ENCODE data around the gene CCDC88C. TPM values are rescaled to one million over a fixed set of nuclear protein-coding genes. Genes with fewer than 3 reads are reported as not detected.

The CCDC88C gene
- total RNA-seq, 2 experiments from 2014 or later: 269 to 287 TPM

DNA sequence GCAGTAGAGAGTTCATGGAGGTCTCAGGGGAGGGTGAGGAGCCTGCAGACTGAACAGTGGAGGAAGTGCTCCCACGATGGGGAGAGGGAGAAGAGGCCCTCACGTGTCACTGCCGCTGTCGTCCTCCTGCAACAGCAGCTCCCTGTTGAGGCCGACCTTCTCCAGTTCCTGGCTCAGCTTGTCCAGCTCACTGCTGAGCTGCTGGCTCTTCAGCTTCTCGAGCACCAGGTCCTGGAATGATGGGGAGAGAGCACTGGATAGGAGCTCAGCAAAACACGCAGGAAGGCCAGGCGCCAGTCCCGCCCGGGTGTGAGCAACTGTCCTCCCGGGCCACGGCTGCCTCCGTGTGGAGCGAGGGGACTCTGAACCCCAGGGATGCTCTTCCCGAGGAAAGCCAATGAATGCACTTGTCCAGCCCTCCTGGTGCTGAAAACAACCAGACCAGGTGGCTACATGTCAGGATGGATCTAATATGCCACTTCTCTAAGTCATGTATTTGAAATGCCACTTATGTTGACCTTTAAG is 107.8 kb downstream of the CCDC88C start:
- H3K9me3 Mint-ChIP-seq: no peaks in the 10 kb centered on the region
- peaks cover 94% of the 10 kb centered on the region for H3K36me3 Mint-ChIP-seq (ENCODE audit: low read depth)
- H3K4me1 ChIP-seq (ENCODE audit: insufficient read depth, low read length): peaks cover 55% of the 10 kb centered on the region
- intact Hi-C loops (cut with DNase I, micrococcal nuclease): no loop called here
- ATAC-seq (ENCODE audit: poor library complexity): no peak
- ChIA-PET CTCF (interaction anchor here (1.1 to 1.8 kb wide), 3 partner anchors 13 to 117 kb away, joined by 4 to 7 read pairs (median 5); partner anchors contain the start of gene CCDC88C), POLR2A (interaction anchor here (0.7 to 2.2 kb wide), 7 partner anchors 8 to 108 kb away, joined by 3 to 9 read pairs (median 3); partner anchors contain the start of genes CCDC88C and GPR68)
- H3K27ac Mint-ChIP-seq: peak overlapping the region; percentile 88
- peak overlapping the region; percentile 51 to 63 for H3K27ac ChIP-seq (ENCODE audit: low read depth in 1 of 2, low read length in 2 of 2)
- no peak overlapping the region for H3K4me3 ChIP-seq (ENCODE audit: low read length)
- no peaks in the 10 kb centered on the region for H3K9me3 ChIP-seq (ENCODE audit: control insufficient read depth in 1 of 2, insufficient read depth in 1 of 2, low read length in 2 of 2)
- H3K27me3 ChIP-seq (ENCODE audit: control insufficient read depth in 1 of 2, insufficient read depth in 2 of 2, low read length in 2 of 2): no peaks in the 10 kb centered on the region
- H3K27me3 Mint-ChIP-seq: no peaks in the 10 kb centered on the region
- no peak overlapping the region for H3K4me3 Mint-ChIP-seq
- TF ChIP-seq, protein P1, sequence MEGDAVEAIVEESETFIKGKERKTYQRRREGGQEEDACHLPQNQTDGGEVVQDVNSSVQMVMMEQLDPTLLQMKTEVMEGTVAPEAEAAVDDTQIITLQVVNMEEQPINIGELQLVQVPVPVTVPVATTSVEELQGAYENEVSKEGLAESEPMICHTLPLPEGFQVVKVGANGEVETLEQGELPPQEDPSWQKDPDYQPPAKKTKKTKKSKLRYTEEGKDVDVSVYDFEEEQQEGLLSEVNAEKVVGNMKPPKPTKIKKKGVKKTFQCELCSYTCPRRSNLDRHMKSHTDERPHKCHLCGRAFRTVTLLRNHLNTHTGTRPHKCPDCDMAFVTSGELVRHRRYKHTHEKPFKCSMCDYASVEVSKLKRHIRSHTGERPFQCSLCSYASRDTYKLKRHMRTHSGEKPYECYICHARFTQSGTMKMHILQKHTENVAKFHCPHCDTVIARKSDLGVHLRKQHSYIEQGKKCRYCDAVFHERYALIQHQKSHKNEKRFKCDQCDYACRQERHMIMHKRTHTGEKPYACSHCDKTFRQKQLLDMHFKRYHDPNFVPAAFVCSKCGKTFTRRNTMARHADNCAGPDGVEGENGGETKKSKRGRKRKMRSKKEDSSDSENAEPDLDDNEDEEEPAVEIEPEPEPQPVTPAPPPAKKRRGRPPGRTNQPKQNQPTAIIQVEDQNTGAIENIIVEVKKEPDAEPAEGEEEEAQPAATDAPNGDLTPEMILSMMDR (IDR thresholded peaks at IDR 0.05): no peak
- H3K4me1 Mint-ChIP-seq (ENCODE audit: low read depth): peaks cover 51% of the 10 kb centered on the region
- peaks cover 95% of the 10 kb centered on the region for H3K36me3 ChIP-seq (ENCODE audit: insufficient read depth, low read length)
- DNase-seq: no peak

DNA sequence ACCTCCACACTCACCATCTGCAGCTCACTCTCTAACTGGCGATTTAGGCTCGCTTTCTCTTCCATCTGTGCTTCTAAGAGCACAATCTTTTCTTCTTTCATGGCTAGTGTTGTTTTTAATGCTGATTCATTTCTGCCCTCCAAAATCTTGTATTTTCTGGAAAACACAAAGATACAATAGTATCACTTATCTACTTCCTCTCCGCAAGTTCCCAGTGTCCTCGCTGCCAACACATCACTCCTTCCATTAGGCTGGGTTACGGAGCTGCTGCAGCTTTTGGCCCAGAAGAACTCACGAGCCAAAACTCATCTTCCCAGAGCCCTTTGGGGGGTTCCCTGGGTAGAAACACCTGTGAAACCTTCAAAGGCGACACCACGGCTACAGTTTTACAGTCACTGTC is 109.3 kb downstream of the CCDC88C start:
- ChIA-PET POLR2A (no interaction called here), CTCF (no interaction called here)
- Histone ChIP-seq H3K4me3 (ENCODE audit: low read length) (no peak overlapping the region), H3K27me3 (ENCODE audit: control insufficient read depth in 1 of 2, insufficient read depth in 2 of 2, low read length in 2 of 2) (no peaks in the 10 kb centered on the region), H3K27ac (ENCODE audit: low read depth in 1 of 2, low read length in 2 of 2) (no peak overlapping the region), H3K36me3 (ENCODE audit: insufficient read depth, low read length) (peaks cover 95% of the 10 kb centered on the region), H3K9me3 (ENCODE audit: control insufficient read depth in 1 of 2, insufficient read depth in 1 of 2, low read length in 2 of 2) (no peaks in the 10 kb centered on the region), H3K4me1 (ENCODE audit: insufficient read depth, low read length) (peaks cover 46% of the 10 kb centered on the region)
- ATAC-seq (ENCODE audit: poor library complexity) (no peak), DNase-seq (no peak)
- Mint-ChIP-seq H3K9me3 (no peaks in the 10 kb centered on the region), H3K27me3 (no peaks in the 10 kb centered on the region), H3K4me1 (ENCODE audit: low read depth) (peaks cover 37% of the 10 kb centered on the region), H3K27ac (peak overlapping the region; percentile 44), H3K4me3 (no peak overlapping the region), H3K36me3 (ENCODE audit: low read depth) (peaks cover 94% of the 10 kb centered on the region)
- intact Hi-C loops (cut with DNase I, micrococcal nuclease): no loop called here
- TF ChIP-seq, protein P1 (IDR thresholded peaks at IDR 0.05): no peak

DNA sequence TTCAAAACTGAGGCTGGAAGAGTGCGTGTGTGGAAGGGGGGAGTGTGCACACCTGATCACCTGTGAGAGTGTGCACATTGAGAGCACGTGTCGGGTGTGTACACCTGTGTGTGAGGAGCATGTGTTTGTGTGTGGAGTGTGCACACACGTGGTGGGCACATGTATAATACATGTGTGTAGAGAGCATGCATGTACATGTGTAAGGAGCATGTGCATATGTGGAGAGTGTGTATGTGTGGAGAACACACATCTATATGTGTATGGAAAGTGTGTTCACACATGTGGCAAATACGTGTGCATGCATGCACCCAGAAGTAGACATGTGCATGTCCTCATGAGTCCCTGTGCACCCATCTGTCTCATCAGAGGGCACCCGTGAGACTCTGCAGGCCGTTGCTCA is 110.0 kb downstream of the CCDC88C start:
- Histone ChIP-seq H3K4me3 (ENCODE audit: low read length) (no peak overlapping the region), H3K4me1 (ENCODE audit: insufficient read depth, low read length) (peaks cover 47% of the 10 kb centered on the region), H3K27me3 (ENCODE audit: control insufficient read depth in 1 of 2, insufficient read depth in 2 of 2, low read length in 2 of 2) (no peaks in the 10 kb centered on the region), H3K9me3 (ENCODE audit: control insufficient read depth in 1 of 2, insufficient read depth in 1 of 2, low read length in 2 of 2) (no peaks in the 10 kb centered on the region), H3K36me3 (ENCODE audit: insufficient read depth, low read length) (peaks cover 95% of the 10 kb centered on the region), H3K27ac (ENCODE audit: low read depth in 1 of 2, low read length in 2 of 2) (no peak overlapping the region)
- TF ChIP-seq, protein P1 (IDR thresholded peaks at IDR 0.05): no peak
- intact Hi-C loops (cut with DNase I, micrococcal nuclease): no loop called here
- POLR2A ChIA-PET: no interaction called here
- Mint-ChIP-seq H3K27ac (peak overlapping the region; percentile 61), H3K4me3 (no peak overlapping the region), H3K4me1 (ENCODE audit: low read depth) (peaks cover 31% of the 10 kb centered on the region), H3K36me3 (ENCODE audit: low read depth) (peaks cover 94% of the 10 kb centered on the region), H3K9me3 (no peaks in the 10 kb centered on the region), H3K27me3 (no peaks in the 10 kb centered on the region)
- ATAC-seq (ENCODE audit: poor library complexity) (no peak), DNase-seq (no peak)
- CTCF ChIA-PET: no interaction called here
